Measurements from ENCODE around the gene ETS2. TPM values are rescaled to one million over a fixed set of nuclear protein-coding genes. Genes with fewer than 3 reads are reported as not detected.

ETS2 gene
- total and polyA plus RNA-seq, 2 donors (not counting 1 experiment from before 2014, with no cell fraction given) = 1.9 to 5.6 TPM

- Mint-ChIP-seq H3K27me3 (peaks cover 64% of the 10 kb centered on the region), H3K4me1 (peaks cover 34% of the 10 kb centered on the region), H3K9me3 (ENCODE audit: insufficient read depth) (peaks cover 8% of the 10 kb centered on the region), H3K4me3 (no peak overlapping the region), H3K27ac (no peak overlapping the region)
- WGBS (ENCODE audit: insufficient coverage) = 93% methylated on average over 3 of the region's 5 CpGs
- Histone ChIP-seq H3K4me3 (ENCODE audit: control extremely low read depth in 1 of 5, extremely low read depth in 1 of 5, insufficient read depth in 1 of 5, low read depth in 2 of 5, low read length in 4 of 5) (no peak overlapping the region), H3K27ac (ENCODE audit: low read length in 2 of 2) (no peak overlapping the region), H3K36me3 (replicated peaks in 1 of 2; ENCODE audit: control extremely low read depth in 1 of 2, control insufficient read depth in 1 of 2, extremely low read depth in 1 of 2, insufficient read depth in 2 of 2, low read length in 1 of 2) (no peaks in the 10 kb centered on the region), H3K9me3 (ENCODE audit: control extremely low read depth in 1 of 3, control insufficient read depth in 2 of 3, insufficient read depth in 1 of 3, low read length in 2 of 3) (peaks cover 2 to 9% (median 8%) of the 10 kb centered on the region in 3 donors), H3K9ac (ENCODE audit: low read length) (no peak overlapping the region), H2AFZ (ENCODE audit: insufficient read depth, low read depth, low read length, poor library complexity, severe bottlenecking) (no peak overlapping the region), H3K4me1 (ENCODE audit: control insufficient read depth in 2 of 2, insufficient read depth in 2 of 2, low read length in 2 of 2) (peaks cover 17 to 23% of the 10 kb centered on the region in 2 donors), H3K79me2 (ENCODE audit: control insufficient read depth, insufficient read depth, low read length) (no peaks in the 10 kb centered on the region), H3K27me3 (replicated peaks in 1 of 4; ENCODE audit: control extremely low read depth in 1 of 4, control insufficient read depth in 3 of 4, insufficient read depth in 4 of 4, low read length in 3 of 4) (peaks cover 0 to 67% (median 30%) of the 10 kb centered on the region in 4 experiments), H4K20me1 (ENCODE audit: control insufficient read depth, insufficient read depth, low read length, poor library complexity, severe bottlenecking) (no peaks in the 10 kb centered on the region), H3K4me2 (replicated peaks; ENCODE audit: low read depth, low read length, poor library complexity, severe bottlenecking) (no peak overlapping the region)
- no peak for TF ChIP-seq CTCF (IDR thresholded peaks at IDR 0.05)
- no peak for TF ChIP-seq EZH2 (IDR thresholded peaks at IDR 0.05; ENCODE audit: borderline replicate concordance, insufficient read depth, low read depth, low read length, poor library complexity, severe bottlenecking)
- no peak for ATAC-seq (ENCODE audit: low read depth)
- CTCF ChIA-PET = no interaction called here
- POLR2A ChIA-PET = no interaction called here
- intact Hi-C loops (cut with micrococcal nuclease) = no loop called here
- no peak for DNase-seq
Observed at GRCh38 chr21:38774152-38774551, 31.6 kb upstream of the ETS2 start.

GRCh38 chr21:38774586-38775285 is 31.0 kb upstream of the ETS2 start:
- ChIA-PET POLR2A (no interaction called here), CTCF (no interaction called here)
- no peak for DNase-seq
- 79% methylated on average over 9 of the region's 12 CpGs for WGBS (ENCODE audit: insufficient coverage)
- peaks cover 2 to 12% (median 8%) of the 10 kb centered on the region in 3 donors for H3K9me3 ChIP-seq (ENCODE audit: control extremely low read depth in 1 of 3, control insufficient read depth in 2 of 3, insufficient read depth in 1 of 3, low read length in 2 of 3)
- no peak overlapping the region for H3K27ac Mint-ChIP-seq
- H3K4me3 ChIP-seq (ENCODE audit: control extremely low read depth in 1 of 5, extremely low read depth in 1 of 5, insufficient read depth in 1 of 5, low read depth in 2 of 5, low read length in 4 of 5) = no peak overlapping the region
- peaks cover 17 to 23% of the 10 kb centered on the region in 2 donors for H3K4me1 ChIP-seq (ENCODE audit: control insufficient read depth in 2 of 2, insufficient read depth in 2 of 2, low read length in 2 of 2)
- H3K27me3 ChIP-seq (replicated peaks in 1 of 4; ENCODE audit: control extremely low read depth in 1 of 4, control insufficient read depth in 3 of 4, insufficient read depth in 4 of 4, low read length in 3 of 4) = peaks cover 0 to 62% (median 31%) of the 10 kb centered on the region in 4 experiments
- no peak overlapping the region for H2AFZ ChIP-seq (ENCODE audit: insufficient read depth, low read depth, low read length, poor library complexity, severe bottlenecking)
- no peak overlapping the region for H3K27ac ChIP-seq (ENCODE audit: low read length in 2 of 2)
- no peaks in the 10 kb centered on the region for H3K36me3 ChIP-seq (replicated peaks in 1 of 2; ENCODE audit: control extremely low read depth in 1 of 2, control insufficient read depth in 1 of 2, extremely low read depth in 1 of 2, insufficient read depth in 2 of 2, low read length in 1 of 2)
- intact Hi-C loops (cut with micrococcal nuclease) = no loop called here
- H3K9ac ChIP-seq (ENCODE audit: low read length) = no peak overlapping the region
- H4K20me1 ChIP-seq (ENCODE audit: control insufficient read depth, insufficient read depth, low read length, poor library complexity, severe bottlenecking) = no peaks in the 10 kb centered on the region
- peaks cover 34% of the 10 kb centered on the region for H3K4me1 Mint-ChIP-seq
- no peak for ATAC-seq (ENCODE audit: low read depth)
- no peaks in the 10 kb centered on the region for H3K79me2 ChIP-seq (ENCODE audit: control insufficient read depth, insufficient read depth, low read length)
- no peak for TF ChIP-seq EZH2 (IDR thresholded peaks at IDR 0.05; ENCODE audit: borderline replicate concordance, insufficient read depth, low read depth, low read length, poor library complexity, severe bottlenecking)
- TF ChIP-seq CTCF (IDR thresholded peaks at IDR 0.05) = no peak
- no peak overlapping the region for H3K4me2 ChIP-seq (replicated peaks; ENCODE audit: low read depth, low read length, poor library complexity, severe bottlenecking)
- no peak overlapping the region for H3K4me3 Mint-ChIP-seq
- H3K9me3 Mint-ChIP-seq (ENCODE audit: insufficient read depth) = peaks cover 8% of the 10 kb centered on the region
- peaks cover 63% of the 10 kb centered on the region for H3K27me3 Mint-ChIP-seq
